KOPT-K1 (cell line): ENCODE data around the gene LMAN2.

ENCODE experiments used
- H3K27ac ChIP-seq: fragments of 200-600 bp; sonication (generic); 2 replicates; pipeline ENCODE4 v1.5.1; 2016; ENCODE audit warnings: antibody characterized with exemption, mild to moderate bottlenecking, low read depth, low read length; ENCODE audit not compliant: poor library complexity, severe bottlenecking
- H3K36me3 ChIP-seq: fragments of 200-600 bp; sonication (generic); 2 replicates; pipeline ENCODE4 v1.5.1; 2017; ENCODE audit warnings: antibody characterized with exemption, mild to moderate bottlenecking, low read length, moderate library complexity; ENCODE audit not compliant: insufficient read depth
- H3K9me3 ChIP-seq: fragments of 200-600 bp; sonication (generic); 2 replicates; pipeline ENCODE4 v1.5.1; 2017; ENCODE audit warnings: antibody characterized with exemption, low read length, mild to moderate bottlenecking; ENCODE audit not compliant: insufficient read depth, poor library complexity, severe bottlenecking

Gene LMAN2

DNA sequence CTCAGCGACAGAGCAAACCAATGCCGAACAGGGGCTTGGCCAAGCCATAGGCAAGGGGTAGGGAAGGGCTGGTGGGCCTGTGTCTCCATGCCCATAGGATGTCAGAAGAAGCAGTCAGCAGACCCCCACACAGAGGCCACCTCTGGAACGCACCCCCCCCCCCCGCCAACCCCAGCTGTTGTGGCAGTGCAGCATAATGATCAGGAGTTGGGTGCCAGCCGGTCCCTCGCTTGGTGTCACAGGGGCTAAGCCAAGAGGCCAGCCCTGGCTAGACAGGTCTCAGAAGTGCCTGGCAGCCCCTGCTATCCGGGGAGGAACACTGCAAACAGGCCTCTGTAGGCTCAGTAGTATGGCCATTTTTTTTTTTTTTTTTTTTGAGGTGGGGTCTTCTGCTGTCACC lies 36.1 kb downstream of the LMAN2 start:
- H3K27ac ChIP-seq: no peak overlapping the region
- H3K9me3 ChIP-seq: no peaks in the 10 kb centered on the region
- H3K36me3 ChIP-seq: peaks cover 8% of the 10 kb centered on the region; the same call in 1 of the 2 replicates

DNA sequence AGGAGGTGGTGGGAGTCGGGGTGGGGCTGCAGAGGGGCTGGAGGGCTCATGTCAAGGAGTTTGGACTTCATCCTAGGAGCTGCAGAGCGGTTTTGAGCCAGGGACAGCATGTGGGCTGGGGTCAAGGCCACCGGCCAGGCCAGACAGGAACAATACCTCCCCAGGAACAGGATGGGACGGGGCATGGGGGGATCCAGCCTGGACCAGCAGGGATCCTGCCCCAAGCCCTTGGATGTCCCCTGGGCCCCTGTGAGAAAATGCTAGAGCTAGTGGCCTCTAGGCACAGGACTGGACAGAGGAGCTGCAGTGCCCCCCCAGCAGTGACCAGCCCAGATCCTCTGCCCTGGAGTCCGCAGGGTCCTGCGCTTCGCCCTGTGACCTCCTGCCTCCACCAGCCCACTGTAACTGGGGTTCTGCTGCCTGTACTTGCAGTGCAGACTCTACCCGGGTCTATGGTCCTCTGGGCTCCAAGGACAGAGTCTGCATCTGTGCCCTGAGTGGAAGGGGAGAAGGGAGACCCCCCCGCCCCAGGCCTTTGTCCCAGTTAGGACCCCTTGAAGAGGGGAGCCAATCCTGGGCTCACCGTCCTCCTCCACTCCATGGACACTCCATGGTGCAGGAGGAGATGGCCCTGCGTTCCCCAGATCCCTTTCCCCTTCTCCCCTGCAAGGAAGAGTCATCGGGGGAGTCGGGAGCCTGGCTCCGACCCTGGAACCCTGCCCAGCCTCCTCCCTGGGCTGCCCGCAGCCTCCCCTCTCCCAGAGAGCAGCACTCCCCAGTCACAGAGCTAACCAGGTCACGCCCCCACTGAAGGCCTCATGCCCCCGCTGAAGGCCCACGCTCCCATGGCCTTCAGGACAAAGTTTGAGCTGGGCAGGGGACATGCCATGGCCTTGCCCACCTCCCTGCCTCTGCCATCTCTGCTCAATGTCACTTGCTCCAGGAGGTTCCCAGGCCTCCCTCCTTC lies 36.8 kb downstream of the LMAN2 start:
- Histone ChIP-seq H3K27ac (no peak overlapping the region), H3K9me3 (no peaks in the 10 kb centered on the region), H3K36me3 (peaks cover 16% of the 10 kb centered on the region)

DNA sequence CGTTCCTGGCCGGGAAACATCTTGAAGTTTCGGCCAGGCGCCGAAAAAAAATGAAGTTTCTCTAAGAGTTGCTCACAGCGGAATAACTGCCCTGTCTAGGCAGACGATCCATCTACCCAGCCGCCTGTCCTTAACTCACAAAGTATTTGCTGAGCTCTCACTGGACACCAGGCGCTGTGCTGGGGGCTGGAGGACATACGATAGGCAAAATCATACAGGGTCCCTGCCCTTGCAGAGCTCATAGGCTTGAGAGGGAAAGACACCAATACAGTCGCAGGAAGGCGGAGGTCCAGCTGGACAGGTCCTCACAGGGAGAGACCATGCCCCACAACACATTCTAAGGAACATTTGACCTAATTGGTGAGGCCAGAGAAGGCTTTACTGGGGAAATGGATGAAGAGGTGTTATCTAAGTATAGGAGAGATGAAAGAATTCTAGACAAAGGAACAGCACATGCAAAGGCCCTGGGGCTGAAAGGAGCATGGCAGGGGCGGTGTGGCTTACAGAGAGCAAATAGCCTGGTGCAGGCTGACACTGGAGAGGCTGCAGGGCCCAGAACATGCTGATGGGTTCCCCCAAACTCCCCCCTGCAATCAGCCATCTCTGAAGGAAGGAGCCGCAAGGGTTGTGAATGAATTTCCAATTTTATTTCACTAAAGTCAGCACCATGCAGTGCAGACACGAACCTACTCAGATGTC lies 37.8 kb downstream of the LMAN2 start:
- Histone ChIP-seq H3K36me3 (peaks cover 25% of the 10 kb centered on the region), H3K27ac (no peak overlapping the region), H3K9me3 (no peaks in the 10 kb centered on the region)

DNA sequence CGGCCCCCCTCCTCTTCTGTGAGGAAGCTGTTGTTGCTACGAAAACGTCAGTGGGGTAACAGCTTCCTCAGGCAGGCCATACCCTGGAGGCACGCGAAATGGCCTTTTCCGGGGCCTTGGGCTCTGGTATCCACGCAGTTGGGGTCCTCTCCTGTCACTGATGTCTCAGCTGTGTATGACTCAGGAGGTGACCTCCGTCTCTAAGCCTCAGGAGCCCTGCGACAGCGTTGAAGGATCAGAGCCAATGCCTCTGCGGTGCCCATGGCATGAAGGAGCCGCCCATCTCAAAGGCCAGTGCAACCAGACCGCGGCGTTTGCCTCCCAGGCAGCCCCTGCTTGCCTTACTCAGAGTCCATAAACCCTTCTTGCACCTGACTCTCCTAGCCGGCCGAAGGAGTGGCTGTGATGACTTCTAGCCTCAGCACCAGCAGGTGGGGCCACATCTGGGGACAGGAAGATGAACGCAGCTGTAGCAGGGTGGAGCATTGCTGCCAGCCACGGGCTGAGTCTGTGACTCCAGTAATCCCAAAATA lies 38.8 kb downstream of the LMAN2 start:
- Histone ChIP-seq H3K27ac (peak overlapping the region; percentile 93), H3K36me3 (peaks cover 35% of the 10 kb centered on the region), H3K9me3 (no peaks in the 10 kb centered on the region)

DNA sequence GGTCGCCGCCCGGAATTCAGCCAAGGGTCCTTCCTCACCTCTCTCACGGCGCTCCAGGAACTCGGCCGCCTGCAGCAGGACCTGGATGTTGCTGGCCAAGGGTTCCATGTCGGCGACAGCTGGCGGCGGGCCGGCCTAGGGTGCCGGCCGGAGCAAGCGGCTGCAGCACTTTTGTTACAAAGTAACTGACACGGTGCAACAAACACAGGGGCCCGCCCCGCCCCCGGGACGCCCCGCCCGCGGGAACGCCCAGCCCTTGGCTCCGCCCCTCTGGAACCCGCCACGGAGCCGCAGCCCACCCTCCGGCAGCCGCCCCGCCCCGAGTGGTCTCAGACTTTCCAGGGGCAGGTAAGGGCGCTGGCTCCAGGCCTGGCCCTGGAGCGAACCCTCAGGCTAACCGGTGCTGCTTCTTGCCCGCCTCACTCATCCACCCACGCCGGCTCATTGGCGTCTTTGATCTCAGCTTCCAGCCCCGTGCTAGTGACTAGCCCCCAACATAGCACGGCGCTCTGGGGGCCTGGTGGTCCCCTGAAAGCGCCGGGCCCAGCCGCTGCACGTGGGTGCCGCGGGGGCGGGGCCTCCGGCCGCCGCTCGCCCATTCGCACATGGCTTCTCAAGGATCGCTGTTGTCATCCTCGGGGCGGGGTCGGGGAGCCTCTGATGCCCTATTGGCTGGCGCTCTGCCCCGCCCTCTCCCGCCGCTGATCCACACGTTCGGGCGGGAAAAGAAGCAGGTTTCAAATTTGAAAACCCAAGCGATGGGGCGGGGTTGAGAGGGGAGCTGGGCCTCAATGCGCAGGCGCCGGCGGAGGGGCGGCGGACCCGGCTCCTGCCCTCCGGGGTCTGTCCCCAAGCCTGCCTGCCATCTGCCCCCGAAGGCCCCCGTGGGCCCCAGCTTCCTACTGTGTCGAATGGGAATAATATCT lies 39.5 kb downstream of the LMAN2 start, which contains the start of gene MXD3:
MXD3 (minus strand) TSS at position 176 of the 926 bp plus-strand sequence; CDS start at position 108, 68 bp downstream.
- Histone ChIP-seq H3K9me3 (no peaks in the 10 kb centered on the region), H3K36me3 (peaks cover 38% of the 10 kb centered on the region), H3K27ac (peak within 1 kb of the TSS; percentile 93)

DNA sequence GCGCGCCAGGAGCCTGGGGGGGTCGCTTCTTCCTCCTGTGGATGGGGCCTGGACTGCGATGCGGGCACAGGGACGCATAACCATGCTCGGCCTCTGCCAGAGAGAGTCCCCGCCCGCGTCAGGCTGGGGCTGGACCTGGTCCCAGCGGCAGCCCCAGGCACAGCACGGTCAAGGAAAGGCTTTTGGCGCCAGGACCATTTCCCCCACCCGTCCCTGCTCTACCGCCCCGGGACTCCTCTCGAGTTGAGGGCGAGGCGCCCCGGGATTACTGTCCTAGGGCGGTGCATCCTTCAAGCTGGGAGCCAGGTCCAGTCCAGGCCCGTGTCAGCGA lies 40.1 kb downstream of the LMAN2 start:
- Histone ChIP-seq H3K27ac (peak overlapping the region; percentile 93), H3K36me3 (peaks cover 44% of the 10 kb centered on the region), H3K9me3 (no peaks in the 10 kb centered on the region)

DNA sequence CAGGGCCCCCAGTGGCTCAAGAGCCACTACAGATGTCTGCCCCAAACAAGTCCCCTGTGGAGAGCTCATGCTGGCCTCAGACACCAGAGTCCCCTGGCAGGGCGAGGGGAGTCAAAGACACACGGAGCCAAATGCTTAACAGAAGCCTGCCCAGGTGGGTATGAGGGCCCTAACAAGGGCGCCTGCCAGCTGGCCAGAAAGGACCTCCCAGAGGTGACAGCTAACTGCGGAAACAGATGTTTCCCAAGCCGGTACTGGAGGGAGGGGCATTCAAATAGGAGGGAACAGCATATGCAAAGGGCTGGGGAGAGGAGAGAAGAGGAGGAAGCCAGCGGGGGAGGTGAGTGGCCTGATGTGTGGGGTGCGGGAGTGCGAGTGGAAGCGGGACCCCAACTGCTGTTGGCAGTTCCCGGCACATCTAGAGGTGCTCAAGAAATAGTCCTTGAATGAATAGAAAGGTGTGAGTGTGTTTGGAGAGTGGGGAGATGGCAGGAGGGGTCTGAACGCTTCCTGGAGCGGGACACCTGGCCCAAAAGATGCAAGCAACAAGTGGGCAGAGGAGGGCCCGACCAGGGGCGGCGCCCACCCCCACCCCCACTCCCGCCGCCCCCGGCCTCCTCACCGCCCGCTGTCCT lies 40.6 kb downstream of the LMAN2 start:
- Histone ChIP-seq H3K36me3 (peaks cover 49% of the 10 kb centered on the region), H3K27ac (peak overlapping the region; percentile 93), H3K9me3 (no peaks in the 10 kb centered on the region)

DNA sequence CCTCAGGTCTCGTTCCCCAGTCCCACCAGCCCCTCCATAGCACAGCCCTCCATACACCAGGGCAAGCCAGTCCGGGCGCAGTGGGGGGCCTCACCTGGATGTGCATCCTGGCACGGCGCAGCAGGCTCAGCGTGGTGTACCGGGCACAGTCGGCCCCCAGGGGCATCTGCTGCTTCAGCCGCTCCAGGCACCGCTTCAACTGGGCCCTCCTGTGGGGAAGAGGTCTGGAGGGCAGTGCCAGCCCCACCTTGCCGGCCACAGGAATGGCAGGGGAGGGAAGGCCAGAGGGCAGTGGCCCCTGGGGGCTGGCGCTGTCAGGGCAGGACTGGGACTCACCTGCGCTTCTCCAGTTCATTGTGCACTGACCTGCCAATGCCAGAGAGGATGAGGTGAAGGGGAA lies 41.1 kb downstream of the LMAN2 start:
- no peaks in the 10 kb centered on the region for H3K9me3 ChIP-seq
- H3K27ac ChIP-seq: peak overlapping the region; percentile 93
- H3K36me3 ChIP-seq: peaks cover 54% of the 10 kb centered on the region

DNA sequence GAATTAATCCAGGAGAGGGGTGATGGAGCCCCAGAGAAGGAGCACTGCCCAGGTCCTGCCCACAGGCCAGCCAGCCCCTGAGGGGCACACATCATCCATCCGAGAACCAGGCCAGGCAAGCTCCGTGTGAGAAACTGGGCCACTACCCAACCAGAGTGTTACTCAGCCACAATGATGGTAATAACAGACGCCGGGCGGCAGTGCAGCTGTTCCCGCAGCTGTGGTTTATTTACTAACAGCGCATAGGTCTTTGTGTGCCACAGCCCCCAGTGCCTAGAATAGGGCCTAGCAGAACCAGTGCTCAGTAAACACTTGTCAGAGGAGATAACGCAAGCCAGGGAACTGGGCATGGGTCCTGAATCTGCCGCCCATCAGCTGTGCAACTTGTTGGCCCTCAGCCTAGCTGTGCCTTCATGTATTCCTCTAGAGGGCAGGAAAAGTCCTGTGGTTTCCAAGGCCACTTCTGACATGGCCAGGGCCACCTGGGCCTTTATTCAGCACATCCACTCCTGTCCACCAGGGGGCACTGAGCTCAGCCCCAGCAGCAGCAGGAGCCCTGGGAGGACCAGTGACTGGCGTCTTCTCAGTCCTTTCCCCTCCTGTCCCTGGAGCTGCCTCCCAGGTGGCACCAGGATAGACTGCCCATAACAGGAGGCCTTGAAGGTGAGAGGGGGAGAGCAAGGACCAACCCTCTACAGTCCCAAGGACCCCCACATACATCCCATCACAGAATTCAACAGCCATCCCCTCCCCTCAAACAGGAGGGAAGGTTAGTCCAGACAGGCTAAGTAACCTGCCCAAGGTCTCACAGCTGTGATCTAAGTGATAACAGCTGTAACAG lies 41.9 kb downstream of the LMAN2 start:
- Histone ChIP-seq H3K36me3 (peaks cover 55% of the 10 kb centered on the region), H3K27ac (peak overlapping the region; percentile 93), H3K9me3 (no peaks in the 10 kb centered on the region)

DNA sequence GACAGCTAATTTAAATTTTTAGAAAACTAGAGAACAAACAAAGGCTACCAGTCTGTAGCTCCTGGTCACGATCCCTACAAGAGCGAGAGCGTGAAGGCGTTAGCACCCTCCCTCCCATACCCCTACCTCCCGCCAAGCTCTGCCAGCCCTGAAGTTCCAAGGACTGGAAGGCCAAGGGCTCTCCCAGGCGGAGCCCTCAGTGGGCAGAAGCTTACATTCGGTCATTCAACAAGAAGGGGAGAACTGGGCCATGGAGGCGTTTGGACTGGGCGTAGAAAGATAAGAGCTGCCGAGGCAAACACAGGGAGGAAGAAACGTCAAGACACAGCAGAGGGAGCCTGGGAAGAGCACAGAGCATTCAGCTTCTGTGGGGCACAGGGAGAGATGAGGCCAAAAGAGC lies 42.7 kb downstream of the LMAN2 start:
- Histone ChIP-seq H3K9me3 (no peaks in the 10 kb centered on the region), H3K36me3 (peaks cover 55% of the 10 kb centered on the region), H3K27ac (peak overlapping the region; percentile 15)

DNA sequence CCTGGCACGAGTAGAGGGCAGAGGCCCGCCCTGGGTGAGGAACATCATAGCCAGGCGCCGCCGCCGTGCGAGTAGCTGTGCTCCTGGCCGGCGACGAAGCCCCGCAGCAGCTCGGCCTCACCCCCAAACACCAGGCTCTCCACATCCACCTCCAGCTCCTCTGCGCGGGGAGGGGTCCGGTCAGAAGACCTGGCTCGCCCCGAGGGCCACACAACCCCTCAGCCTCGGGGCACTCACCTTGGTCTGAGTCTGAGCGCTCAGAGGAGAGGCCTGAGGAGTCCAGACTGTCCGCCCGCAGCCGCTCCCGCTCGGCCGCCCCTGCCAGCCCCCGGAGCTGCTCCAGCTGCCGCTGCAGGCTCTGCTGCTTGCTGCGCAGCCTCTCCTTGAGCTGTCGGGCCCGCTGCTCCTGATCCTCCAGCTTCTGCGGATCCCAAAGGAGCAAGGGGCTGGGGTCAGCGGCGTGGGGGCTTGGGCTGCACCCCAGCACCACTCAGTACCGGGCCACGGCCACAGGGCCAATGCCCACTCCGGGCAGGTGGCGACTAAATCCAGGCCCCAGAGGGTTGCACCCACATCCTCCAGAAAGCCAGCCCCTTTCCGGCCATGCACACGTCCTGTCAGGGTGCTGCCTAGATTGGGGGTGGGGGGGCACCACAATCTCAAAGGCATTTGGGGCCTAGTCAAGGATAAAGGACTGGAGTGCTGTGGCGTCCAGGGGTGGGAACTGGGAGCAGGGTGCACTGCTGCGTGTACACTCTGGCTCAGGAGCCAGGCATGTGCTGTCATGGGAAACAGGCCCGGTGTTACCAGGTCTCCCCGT lies 43.7 kb downstream of the LMAN2 start:
- Histone ChIP-seq H3K36me3 (peaks cover 55% of the 10 kb centered on the region), H3K9me3 (no peaks in the 10 kb centered on the region), H3K27ac (no peak overlapping the region)

DNA sequence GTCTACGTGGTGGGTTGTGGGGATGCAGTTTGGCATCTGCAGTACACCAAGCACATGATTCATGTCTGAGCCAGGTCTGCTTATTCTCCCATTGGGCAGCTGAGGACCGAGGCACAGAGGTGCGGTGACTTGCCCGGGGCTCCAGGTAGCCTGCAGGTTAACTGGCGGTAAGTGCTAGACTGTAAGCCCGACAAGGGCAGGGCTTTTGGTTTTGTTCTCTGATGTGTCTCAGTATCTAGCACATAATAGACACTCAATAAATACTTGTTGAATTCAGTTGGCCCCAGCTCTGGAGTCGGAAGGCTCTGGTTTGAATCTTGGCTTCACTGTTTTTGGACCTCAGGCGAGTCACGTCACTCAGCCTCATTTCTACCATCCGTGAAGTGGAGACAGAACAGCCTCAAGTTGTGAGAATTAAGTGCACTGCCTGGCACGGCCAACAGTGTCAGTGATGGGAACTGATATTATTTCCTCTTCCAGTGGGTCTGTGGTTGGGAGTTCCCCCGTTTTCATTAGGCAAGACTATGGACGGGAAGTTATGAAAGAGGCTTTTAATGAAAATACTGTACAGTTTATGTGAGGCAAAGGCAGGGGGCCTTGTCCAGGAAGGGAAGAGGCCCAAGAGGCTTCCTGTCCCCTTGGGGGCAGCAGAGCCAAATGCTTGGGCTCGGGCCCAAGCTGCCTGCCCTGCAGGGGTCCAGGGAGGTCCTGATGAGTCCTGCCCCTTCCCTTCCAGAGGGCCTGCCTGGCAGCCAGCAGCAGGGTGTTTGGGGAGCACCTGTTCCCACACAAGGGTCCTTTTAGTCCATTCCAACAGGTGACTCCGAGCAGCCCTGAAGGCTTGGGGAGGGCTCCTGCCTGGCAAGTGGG lies 44.6 kb downstream of the LMAN2 start:
- H3K27ac ChIP-seq: no peak overlapping the region
- H3K9me3 ChIP-seq: no peaks in the 10 kb centered on the region
- peaks cover 58% of the 10 kb centered on the region for H3K36me3 ChIP-seq
